Measurements from ENCODE around the gene PCDH8. TPM values are rescaled to one million over a fixed set of nuclear protein-coding genes. Genes with fewer than 3 reads are reported as not detected.
A peak's percentile ranks its signal among the peaks of the same experiment; 100 is the strongest.

Gene PCDH8
- total RNA-seq, 2 experiments from 2014 or later: not detected

GRCh38 chr13:52849291-52850071 is 1.0 kb upstream of the PCDH8 start:
- Mint-ChIP-seq H3K9me3 (ENCODE audit: insufficient read depth) (peaks cover 8% of the 10 kb centered on the region), H3K27ac (peak overlapping the region; percentile 46), H3K4me3 (no peak overlapping the region), H3K27me3 (ENCODE audit: low read depth) (peaks cover 60% of the 10 kb centered on the region), H3K36me3 (ENCODE audit: low read depth) (peaks cover 12% of the 10 kb centered on the region), H3K4me1 (ENCODE audit: low read depth) (peaks cover 16% of the 10 kb centered on the region)
- ChIA-PET CTCF (no interaction called here), POLR2A (no interaction called here)
- DNase-seq (no peak), ATAC-seq (no peak)

- Mint-ChIP-seq H3K9me3 (ENCODE audit: insufficient read depth) (peaks cover 8% of the 10 kb centered on the region), H3K36me3 (ENCODE audit: low read depth) (peaks cover 12% of the 10 kb centered on the region), H3K27ac (no peak overlapping the region), H3K4me3 (no peak overlapping the region), H3K27me3 (ENCODE audit: low read depth) (peaks cover 59% of the 10 kb centered on the region), H3K4me1 (ENCODE audit: low read depth) (peaks cover 16% of the 10 kb centered on the region)
- ChIA-PET POLR2A (no interaction called here), CTCF (interaction anchor here (1.0 kb wide), 1 partner anchor 56 kb away, joined by 3 read pairs; no protein-coding TSS in a partner anchor)
- DNase-seq: no peak
- no peak for ATAC-seq
Observed at GRCh38 chr13:52847682-52848432, 583 bp downstream of the PCDH8 start.

GRCh38 chr13:52847322-52847681 is 1.1 kb downstream of the PCDH8 start:
- no peak overlapping the region for H3K27ac Mint-ChIP-seq
- POLR2A ChIA-PET: no interaction called here
- H3K4me3 Mint-ChIP-seq: no peak overlapping the region
- CTCF ChIA-PET: interaction anchor here (1.0 to 1.2 kb wide), 2 partner anchors 17 to 57 kb away, joined by 3 read pairs; no protein-coding TSS in a partner anchor
- H3K4me1 Mint-ChIP-seq (ENCODE audit: low read depth): peaks cover 16% of the 10 kb centered on the region
- H3K9me3 Mint-ChIP-seq (ENCODE audit: insufficient read depth): peaks cover 8% of the 10 kb centered on the region
- DNase-seq (no peak), ATAC-seq (no peak)
- peaks cover 12% of the 10 kb centered on the region for H3K36me3 Mint-ChIP-seq (ENCODE audit: low read depth)
- peaks cover 55% of the 10 kb centered on the region for H3K27me3 Mint-ChIP-seq (ENCODE audit: low read depth)

GRCh38 chr13:52846567-52847321 is 1.7 kb downstream of the PCDH8 start:
- H3K4me3 Mint-ChIP-seq: peak overlapping the region; percentile 25
- peaks cover 53% of the 10 kb centered on the region for H3K27me3 Mint-ChIP-seq (ENCODE audit: low read depth)
- peaks cover 12% of the 10 kb centered on the region for H3K36me3 Mint-ChIP-seq (ENCODE audit: low read depth)
- CTCF ChIA-PET: interaction anchor here (0.8 to 1.2 kb wide), 4 partner anchors 17 to 237 kb away, joined by 3 to 5 read pairs (median 3); no protein-coding TSS in a partner anchor
- DNase-seq: peak; percentile 46
- H3K9me3 Mint-ChIP-seq (ENCODE audit: insufficient read depth): peaks cover 8% of the 10 kb centered on the region
- POLR2A ChIA-PET: no interaction called here
- peak; percentile 45 for ATAC-seq
- H3K27ac Mint-ChIP-seq: peak overlapping the region; percentile 43
- peaks cover 16% of the 10 kb centered on the region for H3K4me1 Mint-ChIP-seq (ENCODE audit: low read depth)

- H3K27me3 Mint-ChIP-seq (ENCODE audit: low read depth): peaks cover 51% of the 10 kb centered on the region
- ATAC-seq (peak; percentile 21), DNase-seq (peak; percentile 41)
- H3K4me3 Mint-ChIP-seq: peak overlapping the region; percentile 25
- POLR2A ChIA-PET: no interaction called here
- peaks cover 8% of the 10 kb centered on the region for H3K9me3 Mint-ChIP-seq (ENCODE audit: insufficient read depth)
- CTCF ChIA-PET: interaction anchor here (0.8 to 1.2 kb wide), 3 partner anchors 16 to 237 kb away, joined by 3 to 5 read pairs (median 3); no protein-coding TSS in a partner anchor
- peaks cover 11% of the 10 kb centered on the region for H3K4me1 Mint-ChIP-seq (ENCODE audit: low read depth)
- peak overlapping the region; percentile 43 for H3K27ac Mint-ChIP-seq
- peaks cover 12% of the 10 kb centered on the region for H3K36me3 Mint-ChIP-seq (ENCODE audit: low read depth)
Observed at GRCh38 chr13:52845766-52846566, 2.5 kb downstream of the PCDH8 start.

GRCh38 chr13:52845334-52845761 is 3.1 kb downstream of the PCDH8 start:
- ChIA-PET CTCF (interaction anchor here (0.7 kb wide), 1 partner anchor 52 kb away, joined by 3 read pairs; no protein-coding TSS in a partner anchor), POLR2A (no interaction called here)
- H3K9me3 Mint-ChIP-seq (ENCODE audit: insufficient read depth): peaks cover 8% of the 10 kb centered on the region
- DNase-seq: peak; percentile 21
- H3K27ac Mint-ChIP-seq: no peak overlapping the region
- H3K4me3 Mint-ChIP-seq: peak overlapping the region; percentile 42
- peaks cover 12% of the 10 kb centered on the region for H3K36me3 Mint-ChIP-seq (ENCODE audit: low read depth)
- H3K27me3 Mint-ChIP-seq (ENCODE audit: low read depth): peaks cover 48% of the 10 kb centered on the region
- ATAC-seq: no peak
- peaks cover 6% of the 10 kb centered on the region for H3K4me1 Mint-ChIP-seq (ENCODE audit: low read depth)

GRCh38 chr13:52844836-52845235 is 3.6 kb downstream of the PCDH8 start:
- peaks cover 6% of the 10 kb centered on the region for H3K4me1 Mint-ChIP-seq (ENCODE audit: low read depth)
- no peak overlapping the region for H3K27ac Mint-ChIP-seq
- DNase-seq (no peak), ATAC-seq (no peak)
- ChIA-PET POLR2A (no interaction called here), CTCF (interaction anchor here (0.7 kb wide), 1 partner anchor 51 kb away, joined by 3 read pairs; no protein-coding TSS in a partner anchor)
- H3K27me3 Mint-ChIP-seq (ENCODE audit: low read depth): peaks cover 45% of the 10 kb centered on the region
- peaks cover 8% of the 10 kb centered on the region for H3K9me3 Mint-ChIP-seq (ENCODE audit: insufficient read depth)
- H3K36me3 Mint-ChIP-seq (ENCODE audit: low read depth): peaks cover 12% of the 10 kb centered on the region
- peak overlapping the region; percentile 42 for H3K4me3 Mint-ChIP-seq

GRCh38 chr13:52842441-52842840 is 6.0 kb downstream of the PCDH8 start:
- ATAC-seq (no peak), DNase-seq (no peak)
- peaks cover 28% of the 10 kb centered on the region for H3K27me3 Mint-ChIP-seq (ENCODE audit: low read depth)
- H3K4me1 Mint-ChIP-seq (ENCODE audit: low read depth): peaks cover 6% of the 10 kb centered on the region
- no peak overlapping the region for H3K4me3 Mint-ChIP-seq
- H3K36me3 Mint-ChIP-seq (ENCODE audit: low read depth): peaks cover 8% of the 10 kb centered on the region
- ChIA-PET POLR2A (no interaction called here), CTCF (no interaction called here)
- H3K27ac Mint-ChIP-seq: no peak overlapping the region
- H3K9me3 Mint-ChIP-seq (ENCODE audit: insufficient read depth): no peaks in the 10 kb centered on the region

GRCh38 chr13:52840066-52840465 is 8.4 kb downstream of the PCDH8 start:
- ChIA-PET POLR2A (no interaction called here), CTCF (no interaction called here)
- H3K4me1 Mint-ChIP-seq (ENCODE audit: low read depth): peaks cover 5% of the 10 kb centered on the region
- no peaks in the 10 kb centered on the region for H3K9me3 Mint-ChIP-seq (ENCODE audit: insufficient read depth)
- H3K27me3 Mint-ChIP-seq (ENCODE audit: low read depth): peaks cover 20% of the 10 kb centered on the region
- ATAC-seq (no peak), DNase-seq (no peak)
- no peak overlapping the region for H3K4me3 Mint-ChIP-seq
- H3K36me3 Mint-ChIP-seq (ENCODE audit: low read depth): peaks cover 5% of the 10 kb centered on the region
- no peak overlapping the region for H3K27ac Mint-ChIP-seq

- Mint-ChIP-seq H3K4me3 (no peak overlapping the region), H3K36me3 (ENCODE audit: low read depth) (no peaks in the 10 kb centered on the region), H3K27ac (no peak overlapping the region), H3K27me3 (ENCODE audit: low read depth) (peaks cover 12% of the 10 kb centered on the region), H3K9me3 (ENCODE audit: insufficient read depth) (no peaks in the 10 kb centered on the region), H3K4me1 (ENCODE audit: low read depth) (no peaks in the 10 kb centered on the region)
- CTCF ChIA-PET: no interaction called here
- ATAC-seq (no peak), DNase-seq (no peak)
- POLR2A ChIA-PET: no interaction called here
Observed at GRCh38 chr13:52838433-52839107, 9.9 kb downstream of the PCDH8 start.

- Mint-ChIP-seq H3K36me3 (ENCODE audit: low read depth) (no peaks in the 10 kb centered on the region), H3K9me3 (ENCODE audit: insufficient read depth) (no peaks in the 10 kb centered on the region), H3K27me3 (ENCODE audit: low read depth) (peaks cover 9% of the 10 kb centered on the region), H3K4me3 (no peak overlapping the region), H3K4me1 (ENCODE audit: low read depth) (no peaks in the 10 kb centered on the region), H3K27ac (no peak overlapping the region)
- CTCF ChIA-PET: no interaction called here
- ATAC-seq (no peak), DNase-seq (no peak)
- POLR2A ChIA-PET: no interaction called here
Observed at GRCh38 chr13:52837850-52838249, 10.6 kb downstream of the PCDH8 start.

Data from activated CD8-positive, alpha-beta T cell treated with anti-CD3 and anti-CD28 coated beads, Interleukin-2, amount 10 ng/mL, durations not matched to agents 7 days and 5 days (primary cell).